22Rv1 (cell line): ENCODE data around the gene SETD6.

Source experiments
- H3K27ac ChIP-seq: fragments of 450-650 bp; 2 replicates; pipeline ENCODE4 v1.5.1; 2017
- ZFX ChIP-seq: fragments of 450-650 bp; IDR thresholded peaks from 2 replicates; pipeline ENCODE4 v1.6.1; 2017; ENCODE audit warnings: antibody characterized with exemption, borderline replicate concordance
- TF ChIP-seq, protein P1 (sequence below): fragments of 450-650 bp; IDR thresholded peaks from 2 replicates; pipeline ENCODE4 v1.5.1; 2017; ENCODE audit warnings: mild to moderate bottlenecking

SETD6 gene

DNA sequence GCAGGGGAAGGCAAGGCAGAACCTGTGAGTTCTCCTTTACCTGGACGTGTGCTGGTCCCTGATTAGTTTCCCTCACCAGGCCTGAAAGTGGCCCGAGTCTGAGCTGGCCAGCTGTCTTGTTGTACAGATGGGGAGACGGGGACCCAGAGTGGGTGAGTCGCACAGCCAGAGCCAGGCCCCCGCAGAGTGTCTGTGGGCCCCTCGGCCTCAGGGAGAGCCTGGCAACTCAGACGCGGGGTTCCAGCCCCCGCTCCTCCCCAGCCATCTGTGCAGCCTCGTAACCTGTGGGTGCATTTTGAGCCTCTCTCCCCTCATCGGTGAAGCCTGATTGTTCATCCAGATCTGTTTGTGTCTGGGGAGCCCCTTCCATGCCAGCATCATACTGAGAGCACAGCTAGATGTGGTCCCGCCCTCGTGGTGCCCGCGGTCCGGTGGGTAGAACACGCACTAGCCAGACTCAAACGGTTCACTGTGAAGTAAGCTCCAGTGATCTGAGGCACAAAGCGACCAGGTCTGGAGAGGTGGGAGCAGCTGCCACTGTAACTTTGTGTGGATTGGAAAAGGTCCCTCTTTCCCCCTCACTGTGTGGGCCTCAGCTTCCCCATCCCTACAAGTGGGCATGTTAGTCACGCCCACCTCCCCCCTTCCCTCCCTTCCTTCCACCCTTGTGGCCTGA, 21.4 kb upstream of the SETD6 start:
- no peak overlapping the region for H3K27ac ChIP-seq
- TF ChIP-seq, protein P1, sequence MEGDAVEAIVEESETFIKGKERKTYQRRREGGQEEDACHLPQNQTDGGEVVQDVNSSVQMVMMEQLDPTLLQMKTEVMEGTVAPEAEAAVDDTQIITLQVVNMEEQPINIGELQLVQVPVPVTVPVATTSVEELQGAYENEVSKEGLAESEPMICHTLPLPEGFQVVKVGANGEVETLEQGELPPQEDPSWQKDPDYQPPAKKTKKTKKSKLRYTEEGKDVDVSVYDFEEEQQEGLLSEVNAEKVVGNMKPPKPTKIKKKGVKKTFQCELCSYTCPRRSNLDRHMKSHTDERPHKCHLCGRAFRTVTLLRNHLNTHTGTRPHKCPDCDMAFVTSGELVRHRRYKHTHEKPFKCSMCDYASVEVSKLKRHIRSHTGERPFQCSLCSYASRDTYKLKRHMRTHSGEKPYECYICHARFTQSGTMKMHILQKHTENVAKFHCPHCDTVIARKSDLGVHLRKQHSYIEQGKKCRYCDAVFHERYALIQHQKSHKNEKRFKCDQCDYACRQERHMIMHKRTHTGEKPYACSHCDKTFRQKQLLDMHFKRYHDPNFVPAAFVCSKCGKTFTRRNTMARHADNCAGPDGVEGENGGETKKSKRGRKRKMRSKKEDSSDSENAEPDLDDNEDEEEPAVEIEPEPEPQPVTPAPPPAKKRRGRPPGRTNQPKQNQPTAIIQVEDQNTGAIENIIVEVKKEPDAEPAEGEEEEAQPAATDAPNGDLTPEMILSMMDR = no peak
- TF ChIP-seq ZFX = no peak

DNA sequence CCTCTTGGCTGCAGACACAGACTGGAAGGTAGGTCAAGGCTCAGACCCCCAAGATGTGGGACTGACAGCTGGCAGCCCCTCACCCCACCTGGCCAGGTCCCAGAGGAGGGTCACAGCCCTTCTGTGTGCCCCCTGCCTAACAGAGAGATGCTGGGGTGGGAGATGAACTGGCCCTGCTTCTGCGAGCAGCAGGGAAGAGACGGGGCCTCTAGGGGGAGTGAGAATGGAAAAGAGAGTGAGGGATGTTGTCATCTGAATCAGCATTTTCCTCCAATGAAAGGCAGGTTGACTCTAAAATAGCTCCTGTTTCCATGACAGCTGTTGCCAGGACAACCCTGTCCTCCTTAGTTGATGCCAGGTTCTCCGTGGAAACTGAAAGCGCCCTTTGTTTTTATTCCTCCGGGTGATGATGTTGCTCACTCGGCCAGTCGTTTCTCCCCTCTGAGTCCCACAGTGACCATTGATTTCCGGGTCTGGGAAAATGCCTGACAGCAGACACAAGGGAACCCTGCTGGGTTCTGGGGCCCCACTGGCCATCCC, 20.3 kb upstream of the SETD6 start:
- H3K27ac ChIP-seq = no peak overlapping the region
- TF ChIP-seq, protein P1 = peak; percentile 78
- TF ChIP-seq ZFX = no peak

DNA sequence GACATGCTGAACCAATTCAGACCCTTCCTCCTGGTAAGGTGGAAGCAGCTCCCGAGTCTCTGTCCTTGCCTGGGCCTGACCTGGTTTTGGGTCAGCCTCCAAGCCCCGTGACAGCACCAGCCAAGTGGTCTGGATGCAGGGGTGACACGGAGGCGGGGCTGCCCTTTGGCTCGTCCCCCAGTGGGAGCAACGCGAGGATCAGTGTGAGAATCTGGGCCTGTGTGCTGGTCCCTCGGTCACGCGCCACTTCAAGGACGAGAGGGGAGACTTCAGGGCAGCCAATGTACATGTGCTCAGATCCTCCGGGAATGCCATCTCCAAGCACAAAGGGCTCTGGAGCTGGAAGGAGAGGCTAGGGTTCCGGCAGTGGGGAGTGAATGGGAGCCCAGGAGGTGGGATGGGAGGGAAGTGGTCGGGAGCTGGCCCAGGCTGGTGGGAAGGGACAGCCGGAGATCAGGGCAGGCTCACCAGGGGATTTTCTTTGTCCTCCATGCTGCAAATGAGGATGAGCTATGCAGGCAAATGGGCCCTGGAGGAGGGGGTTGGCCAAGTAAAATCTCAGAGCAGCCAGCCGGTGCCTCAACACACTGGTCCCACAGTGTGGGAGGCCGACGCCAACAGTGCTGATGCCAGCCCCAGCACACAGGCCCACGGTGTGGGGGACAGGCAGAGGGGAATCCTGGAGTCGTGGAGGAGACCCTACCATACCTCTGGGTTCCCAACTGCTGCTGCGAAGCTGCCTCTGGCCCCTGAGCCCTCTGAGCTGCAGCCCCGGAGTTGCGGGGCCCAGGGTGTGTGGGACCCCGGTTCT, 19.6 kb upstream of the SETD6 start:
- H3K27ac ChIP-seq = no peak overlapping the region
- TF ChIP-seq, protein P1 = no peak
- TF ChIP-seq ZFX = no peak

DNA sequence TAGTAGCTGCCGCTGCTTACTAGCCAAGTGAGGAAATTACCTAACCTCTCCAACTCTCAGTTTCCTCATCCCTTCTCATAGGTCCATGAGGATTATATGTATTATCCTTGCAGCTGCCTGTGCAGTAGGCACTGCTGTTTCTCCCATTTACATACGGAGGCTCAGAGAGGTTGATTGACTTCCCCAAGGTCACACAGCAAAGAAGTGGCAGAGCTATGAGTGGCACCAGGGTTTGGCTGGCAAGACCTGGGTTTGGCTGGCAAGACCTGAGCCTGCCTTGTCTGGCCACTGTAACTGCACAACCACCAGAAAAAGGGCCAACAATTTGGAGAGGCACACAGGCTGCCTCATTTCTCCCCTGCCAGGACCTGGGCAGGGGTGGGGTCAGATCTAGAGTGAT, 17.8 kb upstream of the SETD6 start:
- no peak overlapping the region for H3K27ac ChIP-seq
- TF ChIP-seq, protein P1 = no peak
- TF ChIP-seq ZFX = no peak

DNA sequence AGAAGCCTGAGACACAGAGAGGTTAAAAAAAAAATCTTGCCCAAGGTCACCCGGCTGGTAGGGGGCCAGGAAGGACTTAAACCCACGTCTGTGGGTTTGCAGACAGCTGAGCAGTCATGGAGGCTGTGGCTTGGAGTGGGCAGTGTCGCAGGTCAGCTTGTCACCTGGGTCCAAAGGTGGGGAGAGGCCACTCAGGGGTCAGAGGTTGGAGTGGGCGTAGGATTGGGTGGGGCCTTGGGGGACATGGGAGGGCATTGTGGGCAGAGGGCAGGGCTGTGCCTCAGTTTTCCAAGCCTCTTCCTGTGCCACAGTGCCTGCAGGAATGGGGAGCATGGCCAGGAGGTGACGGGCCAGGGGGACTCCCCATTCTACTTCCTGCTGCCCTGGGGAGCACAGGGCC, 17.4 kb upstream of the SETD6 start:
- H3K27ac ChIP-seq = no peak overlapping the region
- TF ChIP-seq, protein P1 = no peak

DNA sequence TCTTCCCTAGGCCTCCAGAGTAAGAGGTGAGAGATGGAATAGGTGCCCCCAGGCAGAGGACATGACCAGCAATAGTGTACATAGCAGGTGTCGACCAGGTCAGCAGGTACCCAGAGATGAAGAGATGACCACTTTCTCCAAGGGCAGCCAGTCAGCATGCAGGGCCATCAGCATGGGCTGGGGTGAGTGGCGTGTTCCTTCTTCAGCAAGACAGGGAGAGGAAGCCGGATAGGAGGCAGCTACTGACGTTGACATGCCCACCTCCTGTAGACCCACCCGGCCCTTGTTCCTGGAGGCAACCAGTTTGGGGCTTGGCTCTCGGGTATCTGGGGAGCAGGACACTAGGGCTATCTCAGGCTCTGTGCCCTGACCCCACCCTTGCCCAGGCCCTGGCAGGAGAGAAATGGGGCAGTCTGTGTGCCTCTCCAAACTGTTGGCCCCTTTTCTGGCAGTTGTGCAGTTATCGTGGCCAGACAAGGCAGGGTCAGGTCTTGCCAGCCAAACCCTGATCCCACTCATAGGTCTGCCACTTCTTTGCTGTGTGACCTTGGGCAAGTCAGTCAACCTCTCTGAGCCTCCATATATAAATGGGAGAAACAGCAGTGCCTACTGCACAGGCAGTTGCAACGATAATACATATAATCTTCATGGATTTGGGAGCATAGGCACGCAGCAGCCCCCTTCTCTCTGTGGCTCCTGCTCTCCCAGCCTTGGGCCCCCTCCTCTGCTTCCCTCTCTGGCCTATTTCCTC, 16.8 kb upstream of the SETD6 start:
- no peak overlapping the region for H3K27ac ChIP-seq
- TF ChIP-seq, protein P1 = no peak
- TF ChIP-seq ZFX = no peak

DNA sequence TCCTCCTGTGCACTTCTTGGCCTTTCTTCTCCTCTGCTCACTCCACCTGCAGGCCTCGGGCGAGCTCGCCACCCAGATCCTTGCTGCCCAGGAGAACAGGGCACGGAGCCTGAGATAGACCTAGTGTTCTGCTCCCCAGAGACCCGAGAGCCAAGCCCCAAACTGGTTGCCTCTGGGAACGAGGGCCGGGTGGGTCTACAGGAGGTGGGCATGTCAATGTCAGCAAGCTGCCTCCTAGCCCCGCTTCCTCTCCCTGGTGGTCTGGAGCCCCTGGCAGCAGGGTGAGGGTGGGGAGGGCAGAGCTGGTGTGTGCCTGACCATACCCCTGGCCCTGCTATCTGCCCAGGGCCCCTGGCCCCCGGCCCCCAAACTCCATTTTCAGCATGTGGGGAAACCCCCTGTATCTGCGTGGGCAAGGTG, 16.2 kb upstream of the SETD6 start:
- TF ChIP-seq ZFX = no peak
- TF ChIP-seq, protein P1 = no peak
- H3K27ac ChIP-seq = no peak overlapping the region
